ENCODE data around the gene FAM200B.

The FAM200B gene

GRCh38 chr4:15668566-15669435, 12.8 kb upstream of the FAM200B start:
- TF ChIP-seq ZFX (IDR thresholded peaks at IDR 0.05) (no peak), CTCF (conservative IDR thresholded peaks at IDR 0.05) (no peak)
- H3K27ac ChIP-seq = no peak overlapping the region

- no peak overlapping the region for H3K27ac ChIP-seq
These were observed 11.1 kb upstream of the FAM200B start for GRCh38 chr4:15670576-15670975.

GRCh38 chr4:15672101-15672500, 9.5 kb upstream of the FAM200B start:
- TF ChIP-seq CTCF (conservative IDR thresholded peaks at IDR 0.05) (no peak), ZFX (IDR thresholded peaks at IDR 0.05) (no peak)

More at GRCh38 chr4:15670576-15670975, 11.1 kb upstream of the FAM200B start:
- TF ChIP-seq CTCF (conservative IDR thresholded peaks at IDR 0.05) = no peak
- no peak for TF ChIP-seq ZFX (IDR thresholded peaks at IDR 0.05)

GRCh38 chr4:15673337-15673736, 8.3 kb upstream of the FAM200B start:
- no peak overlapping the region for H3K27ac ChIP-seq
- TF ChIP-seq CTCF (conservative IDR thresholded peaks at IDR 0.05) (no peak), ZFX (IDR thresholded peaks at IDR 0.05) (no peak)

More at GRCh38 chr4:15672101-15672500, 9.5 kb upstream of the FAM200B start:
- H3K27ac ChIP-seq = no peak overlapping the region

GRCh38 chr4:15674046-15674445, 7.6 kb upstream of the FAM200B start:
- no peak for TF ChIP-seq CTCF (conservative IDR thresholded peaks at IDR 0.05)
- no peak for TF ChIP-seq ZFX (IDR thresholded peaks at IDR 0.05)
- no peak overlapping the region for H3K27ac ChIP-seq

- TF ChIP-seq CTCF (conservative IDR thresholded peaks at IDR 0.05) (no peak), ZFX (IDR thresholded peaks at IDR 0.05) (no peak)
- no peak overlapping the region for H3K27ac ChIP-seq
These were observed 6.7 kb upstream of the FAM200B start for GRCh38 chr4:15674926-15675325.

GRCh38 chr4:15675356-15675755, 6.3 kb upstream of the FAM200B start:
- TF ChIP-seq ZFX (IDR thresholded peaks at IDR 0.05) = no peak
- no peak for TF ChIP-seq CTCF (conservative IDR thresholded peaks at IDR 0.05)
- H3K27ac ChIP-seq = no peak overlapping the region
